Panc1 (cell line): ENCODE data around the gene HLA-DMB.

Experiments
- CTCF ChIP-seq: fragments of 450-650 bp; IDR thresholded peaks from 2 replicates; pipeline ENCODE4 v1.5.1; 2017; ENCODE audit warnings: mild to moderate bottlenecking
- POLR2AphosphoS5 ChIP-seq: IDR thresholded peaks from 2 replicates; pipeline ENCODE4 v1.6.1; 2012; ENCODE audit warnings: mild to moderate bottlenecking, low read depth, low read length, moderate library complexity
- REST ChIP-seq, 2 experiments: IDR thresholded peaks; 2 replicates each; pipeline ENCODE4 v1.6.1; 2011 to 2012; ENCODE audit warnings: low read depth in 2 of 2, control low read depth in 1 of 2, low read length in 1 of 2, mild to moderate bottlenecking in 1 of 2, moderate library complexity in 1 of 2; ENCODE audit not compliant: insufficient read depth in 1 of 2
- TCF7L2 ChIP-seq: IDR thresholded peaks from 2 replicates; pipeline ENCODE4 v1.6.1; 2011; ENCODE audit warnings: mild to moderate bottlenecking, low read depth, low read length, inconsistent platforms

- no peak for TF ChIP-seq CTCF
- no peak for TF ChIP-seq POLR2AphosphoS5
- TF ChIP-seq TCF7L2: no peak
- TF ChIP-seq REST (IDR thresholded peaks at IDR 0.05; ENCODE audit: insufficient read depth in 1 of 2, low read depth in 2 of 2, low read length in 1 of 2): no peak
These were observed 8.3 kb upstream of the HLA-DMB start for GRCh38 chr6:32949113-32949512.
